ENCODE measurements around the gene PC.

The PC gene

DNA sequence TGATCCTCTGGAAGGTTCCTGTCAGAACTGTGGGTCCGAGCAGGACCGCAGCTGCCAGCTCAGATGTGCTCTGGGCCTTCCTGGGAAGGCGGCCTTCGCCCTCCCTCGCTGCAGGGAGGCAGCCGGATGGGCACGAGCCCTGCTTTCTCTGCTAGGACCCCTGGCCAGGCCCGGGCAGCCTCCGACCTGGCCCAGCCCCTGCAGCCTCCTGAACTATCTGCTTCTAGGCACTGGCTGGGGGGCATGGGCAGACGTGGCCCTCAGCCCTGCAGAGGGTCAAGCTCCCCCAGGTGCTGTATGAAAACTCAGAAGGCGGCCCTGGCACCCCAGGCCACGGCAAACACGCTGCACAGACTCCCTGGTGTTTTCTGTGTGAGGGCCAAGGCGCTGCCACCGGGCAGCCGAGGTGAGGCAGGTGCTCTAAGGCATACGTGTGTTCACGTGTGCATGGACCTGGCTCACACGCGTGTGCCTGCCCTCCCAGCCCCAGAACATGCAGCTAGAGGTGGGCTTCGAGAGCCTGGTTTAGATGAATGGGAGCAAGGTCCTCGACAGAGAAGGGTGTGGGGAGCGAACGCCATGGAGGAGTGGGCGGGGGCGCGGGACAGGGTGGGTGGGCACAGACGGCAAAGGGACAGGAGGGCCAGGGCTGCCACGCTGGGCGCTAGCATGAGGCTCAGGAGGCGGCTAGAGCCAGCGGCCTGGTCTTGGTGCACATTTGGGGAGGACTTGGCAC lies 97.0 kb downstream of the PC start:
- Histone ChIP-seq H3K27ac (peak overlapping the region in 5 of 11 experiments; percentile 4 to 99 (median 14); a peak in 5 of 22 replicates), H3K27me3 (no peaks in the 10 kb centered on the region), H3K4me2 (peak overlapping the region in 6 of 11 experiments; percentile 93 to 100 (median 99); a peak in 11 of 22 replicates), H3K4me3 (no peak overlapping the region), H3K9me3 (replicated peaks in 1 of 11) (no peaks in the 10 kb centered on the region), H3K4me1 (peaks cover 42 to 66% (median 57%) of the 10 kb centered on the region in 10 experiments), H4K20me1 (peaks cover 13 to 81% (median 51%) of the 10 kb centered on the region in 11 experiments; a peak in 21 of 22 replicates), H3K36me3 (peaks cover 22 to 58% (median 38%) of the 10 kb centered on the region in 11 experiments; a peak in 21 of 22 replicates), H3K9ac (peak overlapping the region in 7 of 11 experiments; percentile 17 to 98 (median 40); a peak in 9 of 22 replicates)
- TF ChIP-seq Cebpa-rat (IDR thresholded peaks at IDR 0.05), result no peak

DNA sequence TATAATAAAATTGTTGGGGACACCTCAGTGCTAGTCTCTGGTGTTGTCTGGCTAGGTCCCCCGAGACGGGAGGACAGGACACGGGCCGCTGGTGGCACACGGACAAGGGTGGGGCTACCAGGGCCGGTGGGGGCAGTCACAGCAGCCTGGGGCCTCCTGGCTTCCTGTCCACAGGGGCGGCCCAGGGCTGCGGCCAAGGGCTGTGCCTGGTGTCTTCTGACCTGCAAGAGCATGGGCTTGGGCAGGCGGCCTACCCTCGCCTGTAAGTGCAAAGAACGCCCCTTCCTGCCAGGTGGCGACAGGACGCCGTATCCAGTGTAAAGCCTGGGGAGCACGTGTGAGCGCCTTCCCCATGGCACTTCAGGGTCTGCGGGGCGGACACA lies 97.7 kb downstream of the PC start:
- Histone ChIP-seq H4K20me1 (peaks cover 13 to 78% (median 51%) of the 10 kb centered on the region in 11 experiments; a peak in 21 of 22 replicates), H3K4me1 (peaks cover 45 to 71% (median 62%) of the 10 kb centered on the region in 10 experiments), H3K27me3 (no peaks in the 10 kb centered on the region), H3K9me3 (replicated peaks in 1 of 11) (no peaks in the 10 kb centered on the region), H3K27ac (peak overlapping the region in 6 of 11 experiments; percentile 4 to 99 (median 26); a peak in 8 of 22 replicates), H3K36me3 (peaks cover 22 to 58% (median 38%) of the 10 kb centered on the region in 11 experiments; a peak in 21 of 22 replicates), H3K9ac (peak overlapping the region in 10 of 11 experiments; percentile 3 to 99 (median 30); a peak in 14 of 22 replicates), H3K4me3 (peak overlapping the region in 2 of 10 experiments; percentile 48 to 89; a peak in 3 of 20 replicates), H3K4me2 (peak overlapping the region in 10 of 11 experiments; percentile 47 to 100 (median 98); a peak in 21 of 22 replicates)
- no peak for TF ChIP-seq Cebpa-rat (IDR thresholded peaks at IDR 0.05)

DNA sequence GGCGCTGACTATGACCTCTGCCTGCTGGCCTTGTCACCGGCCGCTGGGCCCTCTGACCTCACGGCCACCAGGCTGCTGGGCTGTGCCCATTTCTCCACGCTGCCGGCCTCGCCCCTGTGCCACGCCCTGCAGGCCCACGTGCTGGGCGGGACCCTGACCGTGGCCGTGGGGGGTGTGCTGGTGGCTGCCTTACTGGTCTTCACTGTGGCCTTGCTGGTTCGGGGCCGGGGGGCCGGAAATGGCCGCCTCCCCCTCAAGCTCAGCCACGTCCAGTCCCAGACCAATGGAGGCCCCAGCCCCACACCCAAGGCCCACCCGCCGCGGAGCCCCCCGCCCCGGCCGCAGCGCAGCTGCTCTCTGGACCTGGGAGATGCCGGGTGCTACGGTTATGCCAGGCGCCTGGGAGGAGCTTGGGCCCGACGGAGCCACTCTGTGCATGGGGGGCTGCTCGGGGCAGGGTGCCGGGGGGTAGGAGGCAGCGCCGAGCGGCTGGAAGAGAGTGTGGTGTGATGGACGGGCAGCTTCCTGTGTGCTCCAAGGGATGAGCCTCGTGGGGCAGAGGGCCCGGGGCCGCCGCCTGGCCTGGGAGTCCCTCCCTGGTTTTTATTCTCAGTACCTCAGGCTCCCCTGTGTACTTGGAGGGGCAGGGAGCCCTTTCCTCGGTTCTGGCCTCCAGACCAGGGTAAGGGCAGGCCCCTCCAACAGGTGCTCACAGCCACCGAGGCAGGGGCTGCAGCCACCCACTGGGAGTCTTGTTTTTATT lies 98.3 kb downstream of the PC start:
- Histone ChIP-seq H3K4me1 (peaks cover 51 to 76% (median 68%) of the 10 kb centered on the region in 10 experiments), H3K9me3 (replicated peaks in 1 of 11) (no peaks in the 10 kb centered on the region), H4K20me1 (peaks cover 13 to 73% (median 51%) of the 10 kb centered on the region in 11 experiments; a peak in 21 of 22 replicates), H3K27ac (peak overlapping the region in 5 of 11 experiments; percentile 9 to 100 (median 99); a peak in 9 of 22 replicates), H3K9ac (peak overlapping the region; percentile 8 to 100 (median 97); a peak in 16 of 22 replicates), H3K4me3 (peak overlapping the region in 5 of 10 experiments; percentile 89 to 98 (median 93); a peak in 6 of 20 replicates), H3K4me2 (peak overlapping the region; percentile 86 to 100 (median 98); a peak in 21 of 22 replicates), H3K36me3 (peaks cover 22 to 58% (median 38%) of the 10 kb centered on the region in 11 experiments; a peak in 21 of 22 replicates), H3K27me3 (no peaks in the 10 kb centered on the region)
- TF ChIP-seq Cebpa-rat (IDR thresholded peaks at IDR 0.05), result no peak

- Histone ChIP-seq H3K9me3 (replicated peaks in 1 of 11) (no peaks in the 10 kb centered on the region), H3K4me2 (peak overlapping the region; percentile 86 to 100 (median 98)), H4K20me1 (peaks cover 13 to 66% (median 51%) of the 10 kb centered on the region in 11 experiments; a peak in 21 of 22 replicates), H3K9ac (peak overlapping the region in 10 of 11 experiments; percentile 13 to 100 (median 98); a peak in 17 of 22 replicates), H3K27ac (peak overlapping the region in 5 of 11 experiments; percentile 96 to 100 (median 99); a peak in 11 of 22 replicates), H3K4me1 (peaks cover 52 to 76% (median 68%) of the 10 kb centered on the region in 10 experiments), H3K36me3 (peaks cover 22 to 57% (median 38%) of the 10 kb centered on the region in 11 experiments; a peak in 21 of 22 replicates), H3K4me3 (peak overlapping the region in 9 of 10 experiments; percentile 87 to 98 (median 91); a peak in 11 of 20 replicates), H3K27me3 (no peaks in the 10 kb centered on the region)
- no peak for TF ChIP-seq Cebpa-rat (IDR thresholded peaks at IDR 0.05)
Measured at GRCh38 chr11:66858939-66859685, 99.1 kb downstream of the PC start.

GRCh38 chr11:66858186-66858938 lies 99.8 kb downstream of the PC start:
- peak overlapping the region in 10 of 11 experiments; percentile 75 to 100 (median 99); a peak in 17 of 22 replicates for H3K27ac ChIP-seq
- no peaks in the 10 kb centered on the region for H3K27me3 ChIP-seq
- peak overlapping the region; percentile 89 to 100 (median 98); a peak in 21 of 22 replicates for H3K9ac ChIP-seq
- peak overlapping the region; percentile 80 to 98 (median 91); a peak in 18 of 20 replicates for H3K4me3 ChIP-seq
- no peaks in the 10 kb centered on the region for H3K9me3 ChIP-seq (replicated peaks in 1 of 11)
- peak overlapping the region; percentile 86 to 100 (median 98) for H3K4me2 ChIP-seq
- H4K20me1 ChIP-seq, result peaks cover 13 to 58% (median 51%) of the 10 kb centered on the region in 11 experiments; a peak in 21 of 22 replicates
- TF ChIP-seq Cebpa-rat (IDR thresholded peaks at IDR 0.05), result no peak
- peaks cover 57 to 78% (median 74%) of the 10 kb centered on the region in 10 experiments for H3K4me1 ChIP-seq
- peaks cover 22 to 50% (median 38%) of the 10 kb centered on the region in 11 experiments; a peak in 21 of 22 replicates for H3K36me3 ChIP-seq

- peak overlapping the region; percentile 86 to 100 (median 98) for H3K4me2 ChIP-seq
- H3K9ac ChIP-seq, result peak overlapping the region; percentile 89 to 100 (median 98); a peak in 21 of 22 replicates
- peaks cover 57 to 82% (median 75%) of the 10 kb centered on the region in 10 experiments for H3K4me1 ChIP-seq
- H3K27ac ChIP-seq, result peak overlapping the region in 10 of 11 experiments; percentile 75 to 100 (median 99); a peak in 19 of 22 replicates
- H3K9me3 ChIP-seq (replicated peaks in 1 of 11), result no peaks in the 10 kb centered on the region
- TF ChIP-seq Cebpa-rat (IDR thresholded peaks at IDR 0.05), result no peak
- H3K4me3 ChIP-seq, result peak overlapping the region; percentile 80 to 98 (median 91)
- H3K27me3 ChIP-seq, result no peaks in the 10 kb centered on the region
- peaks cover 21 to 47% (median 38%) of the 10 kb centered on the region in 11 experiments; a peak in 21 of 22 replicates for H3K36me3 ChIP-seq
- H4K20me1 ChIP-seq, result peaks cover 13 to 55% (median 51%) of the 10 kb centered on the region in 11 experiments; a peak in 21 of 22 replicates
Measured at GRCh38 chr11:66857927-66858185, 100.3 kb downstream of the PC start.

DNA sequence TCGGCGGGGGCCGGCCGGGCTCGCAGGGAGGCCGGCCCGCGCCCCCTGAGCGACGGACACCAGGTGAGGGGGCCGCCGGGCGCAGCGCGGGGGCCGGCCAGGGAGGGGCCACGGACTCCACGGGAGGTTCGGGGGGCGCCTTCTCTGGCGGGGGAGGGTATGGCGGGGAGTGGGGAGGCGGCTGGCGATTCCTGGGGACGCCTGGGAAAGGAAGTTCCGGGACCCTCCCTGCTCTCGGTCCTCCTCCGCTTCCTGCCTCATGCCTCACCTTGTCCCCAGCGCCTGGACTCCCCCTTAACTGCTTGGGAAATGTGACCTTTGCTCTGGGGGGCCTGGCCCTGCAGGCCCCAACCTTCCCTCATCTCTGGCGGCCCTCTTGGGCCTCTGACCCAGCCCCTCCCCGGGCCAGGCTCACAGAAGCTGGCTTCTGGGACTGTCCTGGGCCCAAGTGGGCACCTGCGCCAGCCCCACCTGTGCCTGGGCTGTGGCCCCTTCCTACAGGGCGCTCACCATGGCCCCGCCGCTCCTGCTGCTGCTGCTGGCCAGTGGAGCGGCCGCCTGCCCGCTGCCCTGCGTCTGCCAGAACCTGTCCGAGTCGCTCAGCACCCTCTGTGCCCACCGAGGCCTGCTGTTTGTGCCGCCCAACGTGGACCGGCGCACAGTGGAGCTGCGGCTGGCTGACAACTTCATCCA lies 100.8 kb downstream of the PC start:
- TF ChIP-seq Cebpa-rat (IDR thresholded peaks at IDR 0.05), result no peak
- Histone ChIP-seq H3K27me3 (no peaks in the 10 kb centered on the region), H3K4me3 (peak overlapping the region; percentile 80 to 98 (median 91)), H3K4me1 (peaks cover 59 to 84% (median 74%) of the 10 kb centered on the region in 10 experiments), H3K4me2 (peak overlapping the region; percentile 86 to 100 (median 98)), H3K9me3 (replicated peaks in 1 of 11) (no peaks in the 10 kb centered on the region), H3K9ac (peak overlapping the region; percentile 89 to 100 (median 98)), H4K20me1 (peaks cover 13 to 50% (median 47%) of the 10 kb centered on the region in 11 experiments; a peak in 21 of 22 replicates), H3K27ac (peak overlapping the region; percentile 65 to 100 (median 99)), H3K36me3 (peaks cover 16 to 46% (median 38%) of the 10 kb centered on the region in 11 experiments; a peak in 21 of 22 replicates)
